Ammon's horn (tissue), 1 donor: ENCODE data around the gene XRCC4.

Experiments
- DNase-seq: peaks from one replicate; pipeline ENCODE4 v3.0.0-alpha.2; 2016; ENCODE audit warnings: low spot score

The XRCC4 gene

GRCh38 chr5:83387041-83387440 is 309.7 kb downstream of the XRCC4 start:
- no peak for DNase-seq

- no peak for DNase-seq
Observed at GRCh38 chr5:83388608-83389007, 311.3 kb downstream of the XRCC4 start.

- no peak for DNase-seq
Observed at GRCh38 chr5:83392766-83393503, 315.6 kb downstream of the XRCC4 start.

- DNase-seq = no peak
Observed at GRCh38 chr5:83393504-83393866, 316.1 kb downstream of the XRCC4 start.

GRCh38 chr5:83394190-83394589 is 316.8 kb downstream of the XRCC4 start:
- DNase-seq = no peak

- DNase-seq = no peak
Observed at GRCh38 chr5:83396662-83397061, 319.3 kb downstream of the XRCC4 start.

- no peak for DNase-seq
Observed at GRCh38 chr5:83397658-83398057, 320.3 kb downstream of the XRCC4 start.

- no peak for DNase-seq
Observed at GRCh38 chr5:83400241-83400640, 322.9 kb downstream of the XRCC4 start.

GRCh38 chr5:83400701-83401100 is 323.4 kb downstream of the XRCC4 start:
- no peak for DNase-seq

- no peak for DNase-seq
Observed at GRCh38 chr5:83401122-83401731, 323.9 kb downstream of the XRCC4 start.

GRCh38 chr5:83401775-83402174 is 324.4 kb downstream of the XRCC4 start:
- DNase-seq = no peak
